SK-N-MC (cell line): ENCODE results near the gene CLEC4G.

Source experiments
- EZH2 ChIP-seq: fragments of 200-600 bp; sonication (generic); IDR thresholded peaks from one replicate; pipeline ENCODE4 v1.6.1; 2017; ENCODE audit warnings: antibody characterized with exemption
- FOXP2 ChIP-seq: optimal IDR thresholded peaks from 2 replicates; pipeline ENCODE3; 2011; ENCODE audit warnings: mild to moderate bottlenecking, moderate library complexity; ENCODE audit not compliant: insufficient read depth; ENCODE audit errors: extremely low read length, control extremely low read depth
- POLR2AphosphoS5 ChIP-seq: IDR thresholded peaks from 2 replicates; pipeline ENCODE4 v1.6.1; 2012; ENCODE audit warnings: mild to moderate bottlenecking, low read depth, low read length, borderline replicate concordance

DNA sequence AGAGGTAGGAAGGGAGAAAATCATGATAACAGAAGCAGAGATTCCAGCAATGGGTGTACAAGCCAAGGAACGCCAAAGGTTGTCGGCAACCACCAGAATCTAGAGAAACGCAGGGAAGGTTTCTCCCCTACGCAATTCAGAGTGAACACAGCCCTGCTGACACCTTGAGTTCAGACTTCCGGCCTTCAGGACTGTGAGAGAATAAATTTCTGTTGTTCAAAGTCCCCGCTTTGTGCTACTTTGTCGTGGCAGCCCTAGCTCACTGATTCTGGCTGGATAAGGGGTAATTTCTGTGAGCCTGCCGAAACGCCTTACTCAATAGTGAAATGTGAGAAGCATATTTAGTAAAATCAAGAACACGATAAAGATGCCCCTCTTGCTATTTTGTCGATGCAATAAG lies 5.3 kb upstream of the CLEC4G start:
- no peak for TF ChIP-seq EZH2
- TF ChIP-seq POLR2AphosphoS5 = no peak
- no peak for TF ChIP-seq FOXP2
